H9 (cell line): ENCODE data around the gene PLPP2. TPM values are rescaled to one million over a fixed set of nuclear protein-coding genes. Genes with fewer than 3 reads are reported as not detected.

Experiments used
- DNase-seq: peaks from one replicate; pipeline ENCODE4 v3.0.0-alpha.2; 2017
- H2AFZ ChIP-seq: one replicate; pipeline ENCODE4 v1.6.1; 2013; ENCODE audit warnings: mild to moderate bottlenecking, low read length, control low read depth, moderate library complexity
- H2AK5ac ChIP-seq: 2 replicates; pipeline ENCODE4 v1.6.1; 2013; ENCODE audit warnings: low read length, control low read depth, mixed read lengths; ENCODE audit not compliant: insufficient read length
- H2BK120ac ChIP-seq: one replicate; pipeline ENCODE4 v1.6.1; 2013; ENCODE audit warnings: low read depth, mild to moderate bottlenecking, low read length, control low read depth, inconsistent platforms; ENCODE audit not compliant: poor library complexity, severe bottlenecking
- H2BK12ac ChIP-seq: 2 replicates; pipeline ENCODE4 v1.6.1; 2013; ENCODE audit warnings: low read length, control low read depth, mixed read lengths, low read depth; ENCODE audit not compliant: insufficient read length
- H2BK15ac ChIP-seq: 2 replicates; pipeline ENCODE4 v1.6.1; 2013; ENCODE audit warnings: low read depth, low read length, control low read depth
- H2BK20ac ChIP-seq: one replicate; pipeline ENCODE4 v1.6.1; 2013; ENCODE audit warnings: low read depth, mild to moderate bottlenecking, low read length, control low read depth, inconsistent platforms; ENCODE audit not compliant: poor library complexity, severe bottlenecking
- H2BK5ac ChIP-seq: 2 replicates; pipeline ENCODE4 v1.6.1; 2013; ENCODE audit warnings: low read length, control low read depth, mixed read lengths; ENCODE audit not compliant: insufficient read length
- H3K14ac ChIP-seq: 2 replicates; pipeline ENCODE4 v1.6.1; 2013; ENCODE audit warnings: low read length, control low read depth; ENCODE audit not compliant: insufficient read depth
- H3K18ac ChIP-seq: 2 replicates; pipeline ENCODE4 v1.6.1; 2013; ENCODE audit warnings: low read depth, mild to moderate bottlenecking, mixed read lengths, low read length, control low read depth; ENCODE audit not compliant: insufficient read length
- H3K23ac ChIP-seq: 2 replicates; pipeline ENCODE4 v1.6.1; 2013; ENCODE audit warnings: low read length, control low read depth, mixed read lengths, low read depth; ENCODE audit not compliant: insufficient read length
- H3K23me2 ChIP-seq: 2 replicates; pipeline ENCODE4 v1.6.1; 2013; ENCODE audit warnings: low read depth, mild to moderate bottlenecking, mixed read lengths, low read length, control low read depth; ENCODE audit not compliant: insufficient read length, poor library complexity, severe bottlenecking
- H3K27ac ChIP-seq: 2 replicates; pipeline ENCODE4 v1.5.1; 2013; ENCODE audit warnings: low read length, control low read depth, mixed read lengths, low read depth; ENCODE audit not compliant: insufficient read length
- H3K27me3 ChIP-seq: 2 replicates; pipeline ENCODE4 v1.6.1; 2013; ENCODE audit warnings: low read length, control low read depth, inconsistent platforms; ENCODE audit not compliant: insufficient read depth
- H3K4ac ChIP-seq: 2 replicates; pipeline ENCODE4 v1.6.1; 2013; ENCODE audit warnings: low read depth, mild to moderate bottlenecking, control low read depth, inconsistent platforms, low read length, moderate library complexity
- H3K4me1 ChIP-seq: 2 replicates; pipeline ENCODE4 v1.6.1; 2013; ENCODE audit warnings: low read length, control low read depth, inconsistent platforms; ENCODE audit not compliant: insufficient read depth
- H3K4me2 ChIP-seq: 2 replicates; pipeline ENCODE4 v1.6.1; 2013; ENCODE audit warnings: low read length, control low read depth, mixed read lengths; ENCODE audit not compliant: insufficient read length, insufficient read depth
- H3K56ac ChIP-seq: 2 replicates; pipeline ENCODE4 v1.6.1; 2013; ENCODE audit warnings: low read depth, mild to moderate bottlenecking, mixed read lengths, low read length, control low read depth; ENCODE audit not compliant: insufficient read length
- H3K79me1 ChIP-seq: 2 replicates; pipeline ENCODE4 v1.6.1; 2013; ENCODE audit warnings: low read depth, mild to moderate bottlenecking, moderate library complexity, low read length, control low read depth, inconsistent platforms; ENCODE audit not compliant: insufficient read depth, poor library complexity, severe bottlenecking
- H3K79me2 ChIP-seq: 2 replicates; pipeline ENCODE4 v1.6.1; 2013; ENCODE audit warnings: low read length, control low read depth, inconsistent platforms; ENCODE audit not compliant: insufficient read depth
- H3K9ac ChIP-seq: 2 replicates; pipeline ENCODE4 v1.6.1; 2013; ENCODE audit warnings: low read length, control low read depth, mixed read lengths; ENCODE audit not compliant: insufficient read length; ENCODE audit errors: extremely low read depth
- H3K9me3 ChIP-seq: one replicate; pipeline ENCODE4 v1.6.1; 2013; ENCODE audit warnings: low read depth, low read length, inconsistent platforms; ENCODE audit not compliant: control insufficient read depth
- H3T11ph ChIP-seq: one replicate; pipeline ENCODE4 v1.6.1; 2013; ENCODE audit warnings: mild to moderate bottlenecking, low read length, control low read depth, inconsistent platforms
- H4K20me1 ChIP-seq: one replicate; pipeline ENCODE4 v1.6.1; 2013; ENCODE audit not compliant: control insufficient read depth, insufficient read length, insufficient read depth
- H4K5ac ChIP-seq: 2 replicates; pipeline ENCODE4 v1.6.1; 2013; ENCODE audit warnings: low read depth, mild to moderate bottlenecking, mixed read lengths, low read length, control low read depth; ENCODE audit not compliant: insufficient read length
- H4K8ac ChIP-seq: replicated peaks from 2 replicates; pipeline ENCODE4 v1.6.1; 2013; ENCODE audit warnings: low read length, control low read depth, mixed read lengths, low read depth; ENCODE audit not compliant: insufficient read length
- H4K91ac ChIP-seq: 2 replicates; pipeline ENCODE4 v1.6.1; 2013; ENCODE audit warnings: low read depth, mild to moderate bottlenecking, moderate library complexity, mixed read lengths, low read length, control low read depth; ENCODE audit not compliant: insufficient read length
- H3K27ac Mint-ChIP-seq, 3 experiments: 2 replicates in 2 of 3; 3 replicates in 1 of 3; pipeline ENCODE4 v1.8.0; 2020 to 2021; ENCODE audit warnings: mixed read lengths in 3 of 3, mild to moderate bottlenecking in 1 of 3, moderate library complexity in 1 of 3
- H3K27me3 Mint-ChIP-seq: 2 replicates; pipeline ENCODE4 v1.8.0; 2021; ENCODE audit warnings: low read depth, mild to moderate bottlenecking, moderate library complexity, mixed read lengths
- H3K36me3 Mint-ChIP-seq, 3 experiments: 2 replicates in 2 of 3; 3 replicates in 1 of 3; pipeline ENCODE4 v1.8.0; 2020 to 2021; ENCODE audit warnings: low read depth in 3 of 3, mixed read lengths in 3 of 3; ENCODE audit not compliant: insufficient read depth in 1 of 3
- H3K4me1 Mint-ChIP-seq, 2 experiments: 2 replicates each; pipeline ENCODE4 v1.8.0; 2020; ENCODE audit warnings: mixed read lengths in 2 of 2
- H3K4me3 Mint-ChIP-seq, 2 experiments: 2 replicates in 1 of 2; 3 replicates in 1 of 2; pipeline ENCODE4 v1.8.0; 2020 to 2021; ENCODE audit warnings: mild to moderate bottlenecking in 2 of 2, mixed read lengths in 2 of 2, moderate library complexity in 1 of 2
- H3K9me3 Mint-ChIP-seq, 2 experiments: 2 replicates in 1 of 2; 3 replicates in 1 of 2; pipeline ENCODE4 v1.8.0; 2020; ENCODE audit warnings: mild to moderate bottlenecking in 2 of 2, mixed read lengths in 2 of 2, moderate library complexity in 1 of 2
- CTCF ChIP-seq: fragments of 200-600 bp; sonication (generic); conservative IDR thresholded peaks from 3 replicates; pipeline ENCODE4 v1.8.0; 2021; ENCODE audit warnings: antibody characterized with exemption, mild to moderate bottlenecking
- WGBS: extraction: QIAGEN DNeasy Blood & Tissue Kit; methylation state at CpG from one replicate; pipeline ENCODE4 v1.1.7; 2013; ENCODE audit warnings: missing lambda C conversion rate, low lambda C conversion rate, mixed read lengths; ENCODE audit not compliant: insufficient read length; ENCODE audit errors: extremely low coverage; 5-methylcytosine and 5-hydroxymethylcytosine counted together
- total RNA-seq: library from RNA; stranded (reverse); gene quantifications from 2 replicates; pipeline ENCODE4 v1.2.1, GENCODE V29; 2021

The PLPP2 gene
- total RNA-seq, 1 experiment from 2014 or later, result 143 TPM

- Histone ChIP-seq H4K8ac (no peak overlapping the region), H3K4me1 (peaks cover 5% of the 10 kb centered on the region), H3K56ac (no peak overlapping the region), H2AK5ac (no peak overlapping the region), H3K79me1 (no peaks in the 10 kb centered on the region), H3K27me3 (no peaks in the 10 kb centered on the region), H3K4me2 (no peak overlapping the region), H3K23me2 (no peaks in the 10 kb centered on the region), H3K18ac (no peak overlapping the region), H3K4ac (no peak overlapping the region), H3K23ac (no peak overlapping the region), H4K20me1 (no peaks in the 10 kb centered on the region), H2BK5ac (no peak overlapping the region), H2AFZ (no peak overlapping the region), H2BK20ac (no peak overlapping the region), H4K91ac (no peak overlapping the region), H2BK12ac (no peak overlapping the region), H2BK120ac (no peak overlapping the region), H3K79me2 (no peaks in the 10 kb centered on the region), H3K27ac (no peak overlapping the region), H3K9ac (no peak overlapping the region), H3K14ac (no peak overlapping the region), H3K9me3 (no peaks in the 10 kb centered on the region), H3T11ph (no peak overlapping the region), H4K5ac (no peak overlapping the region), H2BK15ac (no peak overlapping the region)
- WGBS, result no CpG with 5 or more reads among the region's 9 CpGs
- H3K27me3 Mint-ChIP-seq, result peaks cover 7% of the 10 kb centered on the region
- peaks cover 0 to 2% of the 10 kb centered on the region in 2 experiments; a peak in 2 of 5 replicates for H3K9me3 Mint-ChIP-seq
- H3K4me3 Mint-ChIP-seq, result 0 out of 5 replicates have a peak overlapping the region, but pooled peaks of 1 of the 2 experiments have one; percentile 9
- no peak overlapping the region for H3K27ac Mint-ChIP-seq
- no peak for TF ChIP-seq CTCF
- no peak for DNase-seq
- peaks cover 5 to 18% (median 10%) of the 10 kb centered on the region in 3 experiments for H3K36me3 Mint-ChIP-seq
- H3K4me1 Mint-ChIP-seq, result peaks cover 11 to 12% of the 10 kb centered on the region in 2 experiments
Measured at GRCh38 chr19:275000-275399, 16.2 kb downstream of the PLPP2 start.
